Gastroesophageal sphincter (tissue), 4 donors: ENCODE results near the gene OXA1L. TPM values are rescaled to one million over a fixed set of nuclear protein-coding genes. Genes with fewer than 3 reads are reported as not detected.
"Not testable (repeated sequence)": the region's sequence is repeated elsewhere in the genome, so short reads cannot be mapped to it uniquely, and the experiment has no call there.

ENCODE experiments used
- ATAC-seq: fragments of 150-250 bp; one replicate; pipeline ENCODE4 v1.9.1; 2016; ENCODE audit warnings: mild to moderate bottlenecking, moderate library complexity
- H3K27ac ChIP-seq, 4 donors: fragments of 200-600 bp; sonication (generic) in 3 of 4; 1 replicate in 3 of 4; 2 replicates in 1 of 4; pipeline ENCODE4 v1.5.1; 2016 to 2019
- H3K27me3 ChIP-seq: fragments of 200-600 bp; sonication (generic); one replicate; pipeline ENCODE4 v1.5.1; 2019
- H3K36me3 ChIP-seq, 2 donors: fragments of 200-600 bp; sonication (generic); one replicate each; pipeline ENCODE4 v1.5.1; 2019; ENCODE audit warnings: control low read depth in 1 of 2
- H3K4me1 ChIP-seq, 3 donors: fragments of 200-600 bp; sonication (generic); 1 replicate in 2 of 3; 2 replicates in 1 of 3; pipeline ENCODE4 v1.5.1; 2016 to 2019; ENCODE audit warnings: control low read depth in 2 of 3
- H3K4me3 ChIP-seq, 2 donors: fragments of 200-600 bp; sonication (generic); one replicate each; pipeline ENCODE4 v1.5.1; 2019; ENCODE audit warnings: mild to moderate bottlenecking in 1 of 2, moderate library complexity in 1 of 2
- H3K9me3 ChIP-seq, 3 donors: fragments of 200-600 bp; sonication (generic); one replicate each; pipeline ENCODE4 v1.5.1; 2017 to 2019; ENCODE audit warnings: control low read depth in 2 of 3
- EP300 ChIP-seq: sonication (generic); formaldehyde crosslinking; IDR thresholded peaks from one replicate; pipeline ENCODE4 v1.6.1; 2017; ENCODE audit warnings: antibody characterized with exemption, mild to moderate bottlenecking
- POLR2A ChIP-seq, 2 donors: fragments of 450-650 bp; IDR thresholded peaks; one replicate each; pipeline ENCODE4 v1.6.1; 2017; ENCODE audit warnings: antibody characterized with exemption in 2 of 2, mild to moderate bottlenecking in 2 of 2, moderate library complexity in 1 of 2
- POLR2AphosphoS5 ChIP-seq: sonication (generic); formaldehyde crosslinking; IDR thresholded peaks from one replicate; pipeline ENCODE4 v1.6.1; 2017; ENCODE audit warnings: antibody characterized with exemption
- WGBS, 2 donors: methylation state at CpG; one replicate each; pipeline ENCODE4 v1.1.5; 2018; ENCODE audit warnings: low coverage in 1 of 2; 5-methylcytosine and 5-hydroxymethylcytosine counted together
- total RNA-seq, 4 donors: library from RNA; depleted of rRNA; stranded (reverse); fragments of >200 nt; gene quantifications; one replicate each; pipeline ENCODE4 v1.1.0, GENCODE V29; 2016
- TF ChIP-seq, protein P1 (sequence below), 4 experiments: fragments of 200-600 bp in 2 of 4; fragments of 450-650 bp in 2 of 4; sonication (generic) in 1 of 4; IDR thresholded peaks; one replicate each; pipeline ENCODE4 v1.5.1; 2017 to 2019; ENCODE audit warnings: antibody characterized with exemption in 4 of 4, mild to moderate bottlenecking in 2 of 4, moderate library complexity in 2 of 4

OXA1L gene
- total RNA-seq, 4 donors from 2014 or later: 47.1 to 89.0 (median 72.7) TPM

DNA sequence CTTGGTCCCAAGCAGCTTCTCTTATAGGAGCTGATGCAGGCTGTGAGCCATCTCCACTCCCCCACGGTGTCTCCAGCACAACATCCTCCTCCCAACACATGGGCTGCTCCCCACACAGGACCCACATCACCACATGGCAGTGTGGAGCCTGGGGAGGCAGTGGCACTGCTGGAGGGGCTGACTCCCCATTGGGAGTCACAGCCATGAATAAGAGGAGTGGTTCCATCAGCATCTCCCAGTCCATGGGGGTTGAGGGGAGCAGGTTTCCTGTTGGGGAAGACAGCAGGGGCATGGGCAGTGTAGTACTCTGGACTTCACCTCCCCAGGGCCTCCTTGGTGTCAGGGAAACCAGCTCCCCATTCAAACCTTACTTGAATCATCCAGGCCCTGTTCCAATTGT is 40.5 kb upstream of the OXA1L start:
- WGBS, 2 donors: no CpG with 5 or more reads among the region's 1 CpG
- no peaks in the 10 kb centered on the region for H3K36me3 ChIP-seq
- H3K27ac ChIP-seq: no peak overlapping the region
- ATAC-seq: no peak
- H3K9me3 ChIP-seq: peaks cover 0 to 25% (median 0%) of the 10 kb centered on the region in 3 donors
- H3K27me3 ChIP-seq: peaks cover 15% of the 10 kb centered on the region
- H3K4me3 ChIP-seq: no peak overlapping the region
- TF ChIP-seq, protein P1, sequence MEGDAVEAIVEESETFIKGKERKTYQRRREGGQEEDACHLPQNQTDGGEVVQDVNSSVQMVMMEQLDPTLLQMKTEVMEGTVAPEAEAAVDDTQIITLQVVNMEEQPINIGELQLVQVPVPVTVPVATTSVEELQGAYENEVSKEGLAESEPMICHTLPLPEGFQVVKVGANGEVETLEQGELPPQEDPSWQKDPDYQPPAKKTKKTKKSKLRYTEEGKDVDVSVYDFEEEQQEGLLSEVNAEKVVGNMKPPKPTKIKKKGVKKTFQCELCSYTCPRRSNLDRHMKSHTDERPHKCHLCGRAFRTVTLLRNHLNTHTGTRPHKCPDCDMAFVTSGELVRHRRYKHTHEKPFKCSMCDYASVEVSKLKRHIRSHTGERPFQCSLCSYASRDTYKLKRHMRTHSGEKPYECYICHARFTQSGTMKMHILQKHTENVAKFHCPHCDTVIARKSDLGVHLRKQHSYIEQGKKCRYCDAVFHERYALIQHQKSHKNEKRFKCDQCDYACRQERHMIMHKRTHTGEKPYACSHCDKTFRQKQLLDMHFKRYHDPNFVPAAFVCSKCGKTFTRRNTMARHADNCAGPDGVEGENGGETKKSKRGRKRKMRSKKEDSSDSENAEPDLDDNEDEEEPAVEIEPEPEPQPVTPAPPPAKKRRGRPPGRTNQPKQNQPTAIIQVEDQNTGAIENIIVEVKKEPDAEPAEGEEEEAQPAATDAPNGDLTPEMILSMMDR (IDR thresholded peaks at IDR 0.05): no peak
- TF ChIP-seq EP300 (no peak), POLR2A (IDR thresholded peaks at IDR 0.05) (no peak), POLR2AphosphoS5 (no peak)
- no peaks in the 10 kb centered on the region for H3K4me1 ChIP-seq

DNA sequence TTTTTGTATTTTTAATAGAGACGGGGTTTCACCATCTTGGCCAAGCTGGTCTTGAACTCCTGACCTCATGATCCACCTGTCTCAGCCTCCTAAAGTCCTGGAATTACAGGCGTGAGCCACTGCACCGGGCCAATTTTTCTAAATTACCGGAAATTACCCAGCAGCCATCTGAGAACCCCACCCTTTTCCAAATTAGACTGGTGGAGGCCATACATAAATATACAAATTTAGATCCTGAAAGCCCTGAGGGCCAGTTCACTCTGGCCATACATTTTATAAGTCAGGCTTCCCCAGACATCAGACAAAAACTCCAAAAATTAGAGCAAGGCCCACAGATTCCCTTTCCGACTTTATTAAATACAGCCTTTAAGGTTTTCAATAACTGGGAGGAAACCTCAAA is 34.4 kb upstream of the OXA1L start:
- not testable (repeated sequence) for H3K9me3 ChIP-seq, H3K27ac ChIP-seq, H3K4me1 ChIP-seq, ATAC-seq, H3K36me3 ChIP-seq, H3K27me3 ChIP-seq, H3K4me3 ChIP-seq
- WGBS, 2 donors: 25 to 88% methylated on average over 1 to 4 of the region's 5 CpGs

DNA sequence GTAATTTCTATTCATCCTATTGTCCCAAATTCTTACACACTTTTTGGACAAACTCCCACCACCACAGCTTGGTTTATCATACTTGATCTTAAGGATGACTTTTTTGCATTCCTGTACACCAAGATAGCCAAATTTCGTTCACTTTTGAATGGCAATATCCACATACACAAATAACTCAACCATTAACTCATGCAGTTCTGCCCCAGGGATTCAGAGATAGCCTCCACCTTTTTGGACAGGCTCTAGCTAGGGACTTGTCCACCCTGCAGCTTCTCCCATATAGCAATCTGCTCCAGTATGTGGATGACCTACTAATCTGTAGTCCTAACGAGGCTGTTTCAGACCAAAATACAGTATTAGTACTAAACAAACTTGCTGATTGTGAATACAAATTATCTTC is 32.7 kb upstream of the OXA1L start:
- Histone ChIP-seq H3K27ac (no peak overlapping the region), H3K4me1 (no peaks in the 10 kb centered on the region), H3K4me3 (no peak overlapping the region), H3K9me3 (no peaks in the 10 kb centered on the region), H3K27me3 (no peaks in the 10 kb centered on the region), H3K36me3 (no peaks in the 10 kb centered on the region)
- no peak for ATAC-seq
- 39 to 79% methylated on average over 2 of the region's 2 CpGs for WGBS, 2 donors
- TF ChIP-seq EP300 (no peak), POLR2AphosphoS5 (no peak), POLR2A (IDR thresholded peaks at IDR 0.05) (no peak)
- TF ChIP-seq, protein P1 (IDR thresholded peaks at IDR 0.05): no peak

DNA sequence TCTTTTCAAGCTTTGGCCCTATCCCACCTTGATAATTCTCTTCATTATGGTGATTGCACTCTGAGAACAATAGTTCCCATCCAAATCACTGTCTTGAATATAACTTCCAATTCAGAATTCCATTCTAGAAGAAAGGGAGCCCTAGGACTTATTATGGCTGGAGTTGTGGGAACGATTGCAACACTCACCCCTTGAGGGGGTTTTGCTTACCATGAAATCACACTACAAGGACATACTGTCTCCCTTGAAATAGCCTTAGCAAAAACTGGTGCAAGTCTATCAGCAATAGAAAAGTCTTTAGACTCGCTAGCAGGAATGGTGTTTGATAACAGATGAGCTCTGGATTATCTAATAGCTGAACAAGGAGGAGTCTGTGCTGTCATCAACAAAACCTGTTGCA is 31.4 kb upstream of the OXA1L start:
- no peaks in the 10 kb centered on the region for H3K27me3 ChIP-seq
- H3K4me1 ChIP-seq: no peaks in the 10 kb centered on the region
- H3K36me3 ChIP-seq: no peaks in the 10 kb centered on the region
- TF ChIP-seq POLR2AphosphoS5 (no peak), POLR2A (IDR thresholded peaks at IDR 0.05) (no peak), EP300 (no peak)
- TF ChIP-seq, protein P1 (IDR thresholded peaks at IDR 0.05): no peak
- 60 to 64% methylated on average over 2 of the region's 2 CpGs for WGBS, 2 donors
- H3K27ac ChIP-seq: no peak overlapping the region
- H3K4me3 ChIP-seq: no peak overlapping the region
- ATAC-seq: no peak
- H3K9me3 ChIP-seq: no peaks in the 10 kb centered on the region

DNA sequence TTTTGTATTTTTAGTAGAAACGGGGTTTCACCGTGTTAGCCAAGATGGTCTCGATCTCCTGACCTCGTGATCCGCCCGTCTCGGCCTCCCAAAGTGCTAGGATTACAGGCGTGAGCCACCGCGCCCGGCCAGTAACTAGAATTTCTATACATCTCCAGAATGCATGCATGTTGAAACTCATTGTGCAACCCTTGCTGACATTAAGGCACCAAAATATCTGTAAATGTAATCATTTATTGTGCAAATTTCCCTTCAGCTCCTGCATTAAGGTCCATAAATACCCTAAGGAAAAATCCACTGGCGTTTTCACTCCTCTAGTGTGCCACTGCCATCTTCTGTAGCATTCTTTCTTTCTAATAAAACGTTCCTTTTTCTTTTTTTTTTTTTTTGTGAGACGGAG is 30.1 kb upstream of the OXA1L start:
- H3K4me3 ChIP-seq, H3K9me3 ChIP-seq, ATAC-seq, H3K27ac ChIP-seq, H3K27me3 ChIP-seq, H3K4me1 ChIP-seq, H3K36me3 ChIP-seq: not testable (repeated sequence)
- WGBS, 2 donors: 54 to 78% methylated on average over 3 of the region's 14 CpGs

DNA sequence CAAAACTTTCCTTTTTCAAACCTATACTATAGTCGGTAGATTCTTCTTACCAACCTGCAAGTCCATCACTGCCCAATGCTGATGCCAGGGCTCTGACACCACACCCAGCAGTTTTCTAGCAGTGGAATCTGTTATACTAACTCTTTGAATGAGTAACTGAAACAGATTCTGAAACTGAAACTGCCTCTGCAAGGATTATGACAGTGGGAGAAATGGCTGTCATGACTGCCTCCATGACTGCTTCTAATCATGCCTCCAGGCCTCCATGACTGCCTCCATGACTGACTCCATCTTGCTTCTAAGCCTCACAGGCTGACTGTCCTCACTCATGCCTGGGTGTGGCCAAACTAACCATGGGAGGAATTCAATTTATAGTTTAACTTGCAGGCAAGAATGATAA is 29.4 kb upstream of the OXA1L start:
- H3K36me3 ChIP-seq: no peaks in the 10 kb centered on the region
- no peak for ATAC-seq
- WGBS, 2 donors: 64% methylated on average over 1 of the region's 1 CpG; no CpG with 5 or more reads in 1 of the 2 donors

More for the DNA sequence above, 29.4 kb upstream of the OXA1L start:
- Histone ChIP-seq H3K4me3 (no peak overlapping the region), H3K27ac (no peak overlapping the region), H3K9me3 (no peaks in the 10 kb centered on the region), H3K27me3 (no peaks in the 10 kb centered on the region), H3K4me1 (no peaks in the 10 kb centered on the region)
- TF ChIP-seq, protein P1 (IDR thresholded peaks at IDR 0.05): no peak
- no peak for TF ChIP-seq EP300
- no peak for TF ChIP-seq POLR2AphosphoS5
- TF ChIP-seq POLR2A (IDR thresholded peaks at IDR 0.05): no peak
